CD14-positive monocyte (primary cell): ENCODE data around the gene CBX1. TPM values are rescaled to one million over a fixed set of nuclear protein-coding genes. Genes with fewer than 3 reads are reported as not detected.
"Not testable (repeated sequence)": the region's sequence is repeated elsewhere in the genome, so short reads cannot be mapped to it uniquely, and the experiment has no call there.

Experiments
- DNase-seq, 3 donors: peaks; one replicate each; pipeline ENCODE4 v3.0.0-alpha.2; 2011 to 2022
- H2AFZ ChIP-seq: 2 replicates; pipeline ENCODE4 v1.6.0; 2012; ENCODE audit warnings: mild to moderate bottlenecking, low read depth, low read length, inconsistent platforms; ENCODE audit not compliant: insufficient read depth, poor library complexity, severe bottlenecking
- H3K27ac ChIP-seq, 2 donors: 1 replicate in 1 of 2; 2 replicates in 1 of 2; pipeline ENCODE4 v1.5.1; 2012 to 2013; ENCODE audit warnings: low read length in 2 of 2, control low read depth in 1 of 2, inconsistent platforms in 1 of 2, low read depth in 1 of 2, mild to moderate bottlenecking in 1 of 2
- H3K27me3 ChIP-seq, 2 donors: one replicate each; pipeline versions ENCODE4 v1.6.0 to v1.6.1; 2011 to 2013; ENCODE audit warnings: low read length in 2 of 2; ENCODE audit not compliant: control insufficient read depth in 2 of 2, insufficient read depth in 2 of 2
- H3K36me3 ChIP-seq, 2 donors: replicated peaks in 1 of 2; 1 replicate in 1 of 2; 2 replicates in 1 of 2; pipeline versions ENCODE4 v1.5.1 to v1.6.1; 2012 to 2013; ENCODE audit warnings: low read length in 2 of 2, control low read depth in 1 of 2, inconsistent platforms in 1 of 2, mild to moderate bottlenecking in 1 of 2; ENCODE audit not compliant: insufficient read depth in 2 of 2, control insufficient read depth in 1 of 2
- H3K4me1 ChIP-seq, 2 donors: 1 replicate in 1 of 2; 2 replicates in 1 of 2; pipeline versions ENCODE4 v1.5.1 to v1.6.1; 2012 to 2013; ENCODE audit warnings: low read length in 2 of 2, control low read depth in 1 of 2, inconsistent platforms in 1 of 2, mild to moderate bottlenecking in 1 of 2, moderate library complexity in 1 of 2; ENCODE audit not compliant: insufficient read depth in 2 of 2, control insufficient read depth in 1 of 2
- H3K4me2 ChIP-seq: replicated peaks from 2 replicates; pipeline ENCODE3; 2012; ENCODE audit warnings: low read length, moderate library complexity, mild to moderate bottlenecking; ENCODE audit not compliant: poor library complexity, severe bottlenecking; ENCODE audit errors: extremely low read depth
- H3K4me3 ChIP-seq, 3 experiments: fragments of 200-600 bp in 1 of 3; sonication (generic) in 1 of 3; replicated peaks in 1 of 3; 1 replicate in 2 of 3; 2 replicates in 1 of 3; pipeline ENCODE4 v1.5.1; 2011 to 2013; ENCODE audit warnings: low read length in 3 of 3, mild to moderate bottlenecking in 3 of 3, control low read depth in 2 of 3, low read depth in 2 of 3, inconsistent platforms in 1 of 3, moderate library complexity in 1 of 3
- H3K79me2 ChIP-seq: 2 replicates; pipeline ENCODE4 v1.6.0; 2012; ENCODE audit warnings: mild to moderate bottlenecking, control low read depth, inconsistent platforms, low read length, moderate library complexity; ENCODE audit not compliant: insufficient read depth
- H3K9ac ChIP-seq: 2 replicates; pipeline ENCODE4 v1.6.0; 2017; ENCODE audit warnings: low read length, mild to moderate bottlenecking; ENCODE audit not compliant: insufficient read depth, poor library complexity, severe bottlenecking
- H3K9me3 ChIP-seq, 2 donors: replicated peaks in 1 of 2; 1 replicate in 1 of 2; 2 replicates in 1 of 2; pipeline versions ENCODE4 v1.5.1 to v1.6.1; 2012 to 2013; ENCODE audit warnings: low read length in 2 of 2, control low read depth in 1 of 2; ENCODE audit not compliant: control insufficient read depth in 1 of 2, insufficient read depth in 1 of 2
- H4K20me1 ChIP-seq: 2 replicates; pipeline ENCODE4 v1.6.0; 2012; ENCODE audit warnings: mild to moderate bottlenecking, low read length, control low read depth, moderate library complexity; ENCODE audit not compliant: insufficient read depth
- H3K27ac Mint-ChIP-seq, 7 donors: one replicate each; pipeline ENCODE4 v1.8.0; 2020; ENCODE audit warnings: mild to moderate bottlenecking in 7 of 7, mixed read lengths in 7 of 7, moderate library complexity in 6 of 7, inconsistent platforms in 2 of 7
- H3K27me3 Mint-ChIP-seq, 3 donors: one replicate each; pipeline ENCODE4 v1.8.0; 2021 to 2022; ENCODE audit warnings: low read depth in 3 of 3, mild to moderate bottlenecking in 3 of 3, mixed read lengths in 3 of 3, moderate library complexity in 3 of 3, inconsistent platforms in 1 of 3
- H3K36me3 Mint-ChIP-seq, 2 donors: one replicate each; pipeline ENCODE4 v1.8.0; 2020; ENCODE audit warnings: mixed read lengths in 2 of 2, inconsistent platforms in 1 of 2, mild to moderate bottlenecking in 1 of 2
- H3K4me1 Mint-ChIP-seq: one replicate; pipeline ENCODE4 v1.8.0; 2020; ENCODE audit warnings: mild to moderate bottlenecking, mixed read lengths
- H3K4me3 Mint-ChIP-seq, 2 donors: one replicate each; pipeline ENCODE4 v1.8.0; 2020; ENCODE audit warnings: mild to moderate bottlenecking in 2 of 2, mixed read lengths in 2 of 2, moderate library complexity in 1 of 2
- H3K9me3 Mint-ChIP-seq, 7 donors: one replicate each; pipeline ENCODE4 v1.8.0; 2020 to 2022; ENCODE audit warnings: mixed read lengths in 7 of 7, mild to moderate bottlenecking in 6 of 7, moderate library complexity in 6 of 7, inconsistent platforms in 2 of 7
- WGBS: methylation state at CpG from one replicate; pipeline ENCODE4 v1.1.5; 2013; ENCODE audit warnings: missing lambda C conversion rate; ENCODE audit not compliant: insufficient coverage; 5-methylcytosine and 5-hydroxymethylcytosine counted together
- intact Hi-C, 2 donors: fragments of 100-400 bp; cut with micrococcal nuclease; formaldehyde crosslinking; loops; one replicate each; pipeline versions ENCODE4 v1.15.0 to v1.15.1; 2023
- polyA plus RNA-seq, 3 donors: library from polyadenylated mRNA; depleted of rRNA in 1 of 3; unstranded in 2 of 3; stranded (reverse) in 1 of 3; fragments of 300-500 nt in 2 of 3; fragments of >200 nt in 1 of 3; fragmentation: Illumina TruSeq in 2 of 3; gene quantifications; 1 replicate in 2 of 3; 2 replicates in 1 of 3; pipeline ENCODE4 v1.2.3, GENCODE V29; 2012 to 2021
- TF ChIP-seq, protein P1 (sequence below): fragments of 200-600 bp; IDR thresholded peaks from one replicate; pipeline ENCODE4 v1.8.0; 2022; ENCODE audit warnings: antibody characterized with exemption, mild to moderate bottlenecking

CBX1 gene
- polyA plus RNA-seq, 3 donors = 12.5 to 18.2 (median 17.2) TPM

DNA sequence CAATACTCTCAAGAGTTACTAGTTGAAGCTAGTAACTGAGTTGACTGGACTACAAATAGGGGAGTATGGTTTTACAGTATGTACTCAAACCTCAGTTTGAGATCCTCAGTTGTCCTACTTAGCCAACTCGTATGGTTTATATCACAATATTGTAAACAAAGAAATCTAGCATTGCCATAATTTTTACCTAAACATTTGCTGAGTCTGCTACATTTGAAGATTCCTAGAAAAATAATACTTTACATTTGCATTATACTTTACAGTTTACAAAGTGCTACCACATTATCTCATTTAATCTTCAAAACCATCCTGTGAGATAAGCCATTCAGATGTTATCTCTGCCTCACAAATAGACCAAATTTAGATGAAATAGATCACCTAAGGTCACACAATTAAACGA lies 16.3 kb downstream of the CBX1 start:
- Histone ChIP-seq H3K4me2 (no peak overlapping the region), H3K4me3 (no peak overlapping the region), H2AFZ (no peak overlapping the region), H3K4me1 (no peaks in the 10 kb centered on the region), H3K9me3 (no peaks in the 10 kb centered on the region), H3K36me3 (no peaks in the 10 kb centered on the region), H3K27me3 (no peaks in the 10 kb centered on the region), H3K27ac (no peak overlapping the region), H4K20me1 (peaks cover 12% of the 10 kb centered on the region), H3K79me2 (peaks cover 40% of the 10 kb centered on the region), H3K9ac (no peak overlapping the region)
- intact Hi-C loops = loop anchor here in 1 of 2 donors (10.0 kb wide), 1 partner anchor 50 kb away; no protein-coding TSS in a partner anchor
- Mint-ChIP-seq H3K4me1 (peaks cover 3% of the 10 kb centered on the region), H3K9me3 (no peaks in the 10 kb centered on the region), H3K36me3 (peaks cover 3 to 11% of the 10 kb centered on the region in 2 donors), H3K4me3 (no peak overlapping the region), H3K27ac (no peak overlapping the region), H3K27me3 (peaks cover 0 to under 1% (median 0%) of the 10 kb centered on the region in 3 donors)
- TF ChIP-seq, protein P1, sequence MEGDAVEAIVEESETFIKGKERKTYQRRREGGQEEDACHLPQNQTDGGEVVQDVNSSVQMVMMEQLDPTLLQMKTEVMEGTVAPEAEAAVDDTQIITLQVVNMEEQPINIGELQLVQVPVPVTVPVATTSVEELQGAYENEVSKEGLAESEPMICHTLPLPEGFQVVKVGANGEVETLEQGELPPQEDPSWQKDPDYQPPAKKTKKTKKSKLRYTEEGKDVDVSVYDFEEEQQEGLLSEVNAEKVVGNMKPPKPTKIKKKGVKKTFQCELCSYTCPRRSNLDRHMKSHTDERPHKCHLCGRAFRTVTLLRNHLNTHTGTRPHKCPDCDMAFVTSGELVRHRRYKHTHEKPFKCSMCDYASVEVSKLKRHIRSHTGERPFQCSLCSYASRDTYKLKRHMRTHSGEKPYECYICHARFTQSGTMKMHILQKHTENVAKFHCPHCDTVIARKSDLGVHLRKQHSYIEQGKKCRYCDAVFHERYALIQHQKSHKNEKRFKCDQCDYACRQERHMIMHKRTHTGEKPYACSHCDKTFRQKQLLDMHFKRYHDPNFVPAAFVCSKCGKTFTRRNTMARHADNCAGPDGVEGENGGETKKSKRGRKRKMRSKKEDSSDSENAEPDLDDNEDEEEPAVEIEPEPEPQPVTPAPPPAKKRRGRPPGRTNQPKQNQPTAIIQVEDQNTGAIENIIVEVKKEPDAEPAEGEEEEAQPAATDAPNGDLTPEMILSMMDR = no peak
- WGBS = no CpG with 5 or more reads among the region's 2 CpGs
- DNase-seq = no peak

DNA sequence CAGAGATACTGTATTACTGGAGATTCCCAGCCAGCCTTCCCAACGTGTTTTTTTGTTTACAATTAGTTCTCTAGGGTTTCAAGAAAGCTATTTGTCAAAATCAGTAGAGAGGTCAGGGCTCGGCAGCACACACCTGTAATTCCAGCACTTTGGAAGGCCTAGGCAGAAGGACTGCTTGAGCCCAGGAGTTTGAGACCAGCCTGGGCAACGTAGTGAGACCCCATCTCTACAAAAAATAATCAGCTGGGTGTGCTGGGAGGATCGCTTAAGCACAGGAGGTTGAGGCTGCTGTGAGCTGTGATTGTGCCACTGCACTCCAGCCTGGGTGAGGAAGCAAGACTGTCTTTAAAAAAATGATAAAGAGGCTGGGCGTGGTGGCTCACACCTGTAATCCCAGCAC lies 19.4 kb downstream of the CBX1 start:
- Histone ChIP-seq H3K4me1 (no peaks in the 10 kb centered on the region), H3K27ac (no peak overlapping the region), H3K27me3 (no peaks in the 10 kb centered on the region), H3K9ac (no peak overlapping the region), H3K36me3 (peaks cover under 1 to 2% of the 10 kb centered on the region in 2 donors), H3K4me3 (no peak overlapping the region), H3K79me2 (peaks cover 33% of the 10 kb centered on the region), H3K9me3 (no peaks in the 10 kb centered on the region), H4K20me1 (peaks cover 17% of the 10 kb centered on the region), H2AFZ (no peak overlapping the region), H3K4me2 (no peak overlapping the region)
- WGBS = 100% methylated on average over 2 of the region's 5 CpGs
- intact Hi-C loops = loop anchor here (2.0 to 10.0 kb wide), 2 partner anchors 49 to 53 kb away; no protein-coding TSS in a partner anchor
- Mint-ChIP-seq H3K27ac (peak overlapping the region in 1 of 7 donors; percentile 80), H3K4me1 (peaks cover 4% of the 10 kb centered on the region), H3K27me3 (peaks cover 0 to 1% (median 0%) of the 10 kb centered on the region in 3 donors), H3K9me3 (no peaks in the 10 kb centered on the region), H3K4me3 (no peak overlapping the region), H3K36me3 (peaks cover under 1 to 7% of the 10 kb centered on the region in 2 donors)
- TF ChIP-seq, protein P1 = no peak
- no peak for DNase-seq

DNA sequence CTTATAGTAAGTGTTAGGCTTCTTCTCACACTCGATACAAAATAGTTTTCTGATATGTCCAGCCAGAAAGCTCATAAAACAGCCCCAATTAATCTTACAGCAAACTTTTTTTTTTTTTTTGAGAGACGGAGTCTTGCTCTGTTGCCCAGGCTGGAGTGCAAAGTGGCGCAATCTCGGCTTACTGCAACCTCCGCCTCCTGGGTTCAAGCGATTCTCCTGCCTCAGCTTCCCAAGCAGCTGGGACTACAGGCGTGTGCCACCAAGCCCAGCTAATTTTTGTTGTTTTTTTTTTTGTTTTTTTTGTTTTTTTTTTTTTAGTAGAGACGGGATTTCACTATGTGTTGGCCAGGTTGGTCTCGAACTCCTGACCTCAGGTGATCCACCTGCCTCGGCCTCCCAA lies 24.1 kb downstream of the CBX1 start:
- not testable (repeated sequence) for H3K9me3 ChIP-seq, H3K4me2 ChIP-seq, H3K4me3 ChIP-seq, H3K79me2 ChIP-seq, H2AFZ ChIP-seq, H3K27me3 Mint-ChIP-seq, DNase-seq, H3K4me1 ChIP-seq, H3K4me3 Mint-ChIP-seq, H3K27me3 ChIP-seq, H3K9me3 Mint-ChIP-seq, H3K9ac ChIP-seq, H3K27ac Mint-ChIP-seq, H3K27ac ChIP-seq, H3K4me1 Mint-ChIP-seq
- Histone ChIP-seq H4K20me1 (peaks cover 20% of the 10 kb centered on the region), H3K36me3 (peaks cover 27 to 46% of the 10 kb centered on the region in 2 donors)
- intact Hi-C loops = loop anchor here in 1 of 2 donors (5.0 kb wide), 1 partner anchor 95 kb away; no protein-coding TSS in a partner anchor
- peaks cover 24 to 37% of the 10 kb centered on the region in 2 donors for H3K36me3 Mint-ChIP-seq
- 92% methylated on average over 2 of the region's 10 CpGs for WGBS
